ENCODE data around the gene CPVL.

CPVL gene

GRCh38 chr7:29179115-29179514 lies 32.8 kb upstream of the CPVL start:
- 0 out of 2 replicates have a peak, but pooled peaks cover 2% of the 10 kb centered on the region for H3K4me1 ChIP-seq (ENCODE audit: insufficient read depth, low read length)
- H3K4me3 ChIP-seq (ENCODE audit: low read length), result no peak overlapping the region
- no peaks in the 10 kb centered on the region for H3K27me3 ChIP-seq (ENCODE audit: insufficient read depth, low read length)
- no peaks in the 10 kb centered on the region for H3K36me3 ChIP-seq (ENCODE audit: insufficient read depth, low read length)
- no CpG with 5 or more reads among the region's 1 CpG for WGBS
- no peaks in the 10 kb centered on the region for H3K9me3 ChIP-seq (ENCODE audit: insufficient read depth, low read depth, low read length)
- H3K27ac ChIP-seq (ENCODE audit: low read depth, low read length), result no peak overlapping the region
- no peak overlapping the region for H3K9ac ChIP-seq (ENCODE audit: low read depth, low read length)

- Histone ChIP-seq H3K36me3 (ENCODE audit: insufficient read depth, low read length) (no peaks in the 10 kb centered on the region), H3K9me3 (ENCODE audit: insufficient read depth, low read depth, low read length) (no peaks in the 10 kb centered on the region), H3K9ac (ENCODE audit: low read depth, low read length) (no peak overlapping the region), H3K27ac (ENCODE audit: low read depth, low read length) (no peak overlapping the region), H3K4me1 (ENCODE audit: insufficient read depth, low read length) (0 out of 2 replicates have a peak, but pooled peaks cover 2% of the 10 kb centered on the region), H3K27me3 (ENCODE audit: insufficient read depth, low read length) (no peaks in the 10 kb centered on the region), H3K4me3 (ENCODE audit: low read length) (no peak overlapping the region)
- WGBS, result 91% methylated on average over 9 of the region's 9 CpGs
Measured at GRCh38 chr7:29177963-29178600, 31.7 kb upstream of the CPVL start.

GRCh38 chr7:29173458-29173857 lies 27.1 kb upstream of the CPVL start:
- Histone ChIP-seq H3K9ac (ENCODE audit: low read depth, low read length) (no peak overlapping the region), H3K4me1 (ENCODE audit: insufficient read depth, low read length) (no peaks in the 10 kb centered on the region), H3K27me3 (ENCODE audit: insufficient read depth, low read length) (no peaks in the 10 kb centered on the region), H3K27ac (ENCODE audit: low read depth, low read length) (no peak overlapping the region), H3K9me3 (ENCODE audit: insufficient read depth, low read depth, low read length) (no peaks in the 10 kb centered on the region), H3K36me3 (ENCODE audit: insufficient read depth, low read length) (no peaks in the 10 kb centered on the region), H3K4me3 (ENCODE audit: low read length) (no peak overlapping the region)
- 94% methylated on average over 2 of the region's 3 CpGs for WGBS

- 94% methylated on average over 7 of the region's 7 CpGs for WGBS
- Histone ChIP-seq H3K4me1 (ENCODE audit: insufficient read depth, low read length) (no peaks in the 10 kb centered on the region), H3K9me3 (ENCODE audit: insufficient read depth, low read depth, low read length) (no peaks in the 10 kb centered on the region), H3K9ac (ENCODE audit: low read depth, low read length) (no peak overlapping the region), H3K4me3 (ENCODE audit: low read length) (no peak overlapping the region), H3K27ac (ENCODE audit: low read depth, low read length) (no peak overlapping the region), H3K36me3 (ENCODE audit: insufficient read depth, low read length) (no peaks in the 10 kb centered on the region), H3K27me3 (ENCODE audit: insufficient read depth, low read length) (no peaks in the 10 kb centered on the region)
Measured at GRCh38 chr7:29170781-29171180, 24.4 kb upstream of the CPVL start.

- Histone ChIP-seq H3K27ac (ENCODE audit: low read depth, low read length) (no peak overlapping the region), H3K36me3 (ENCODE audit: insufficient read depth, low read length) (no peaks in the 10 kb centered on the region), H3K27me3 (ENCODE audit: insufficient read depth, low read length) (no peaks in the 10 kb centered on the region), H3K9me3 (ENCODE audit: insufficient read depth, low read depth, low read length) (no peaks in the 10 kb centered on the region), H3K9ac (ENCODE audit: low read depth, low read length) (no peak overlapping the region), H3K4me1 (ENCODE audit: insufficient read depth, low read length) (no peaks in the 10 kb centered on the region), H3K4me3 (ENCODE audit: low read length) (no peak overlapping the region)
- WGBS, result 0% methylated on average over 1 of the region's 1 CpG
Measured at GRCh38 chr7:29167721-29168120, 21.4 kb upstream of the CPVL start.

GRCh38 chr7:29163854-29164253 lies 17.5 kb upstream of the CPVL start:
- Histone ChIP-seq H3K4me1 (ENCODE audit: insufficient read depth, low read length) (no peaks in the 10 kb centered on the region), H3K36me3 (ENCODE audit: insufficient read depth, low read length) (no peaks in the 10 kb centered on the region), H3K9ac (ENCODE audit: low read depth, low read length) (no peak overlapping the region), H3K27ac (ENCODE audit: low read depth, low read length) (no peak overlapping the region), H3K4me3 (ENCODE audit: low read length) (no peak overlapping the region), H3K9me3 (ENCODE audit: insufficient read depth, low read depth, low read length) (no peaks in the 10 kb centered on the region), H3K27me3 (ENCODE audit: insufficient read depth, low read length) (no peaks in the 10 kb centered on the region)
- 89% methylated on average over 3 of the region's 3 CpGs for WGBS

- Histone ChIP-seq H3K36me3 (ENCODE audit: insufficient read depth, low read length) (no peaks in the 10 kb centered on the region), H3K27ac (ENCODE audit: low read depth, low read length) (no peak overlapping the region)
Measured at GRCh38 chr7:29162577-29162976, 16.2 kb upstream of the CPVL start.

GRCh38 chr7:29161231-29161630 lies 14.9 kb upstream of the CPVL start:
- no peaks in the 10 kb centered on the region for H3K36me3 ChIP-seq (ENCODE audit: insufficient read depth, low read length)
- H3K27me3 ChIP-seq (ENCODE audit: insufficient read depth, low read length), result no peaks in the 10 kb centered on the region
- H3K27ac ChIP-seq (ENCODE audit: low read depth, low read length), result no peak overlapping the region
- no peak overlapping the region for H3K4me3 ChIP-seq (ENCODE audit: low read length)
- peaks cover 12% of the 10 kb centered on the region; the same call in 1 of the 2 replicates for H3K4me1 ChIP-seq (ENCODE audit: insufficient read depth, low read length)
- H3K9me3 ChIP-seq (ENCODE audit: insufficient read depth, low read depth, low read length), result no peaks in the 10 kb centered on the region
- no peak overlapping the region for H3K9ac ChIP-seq (ENCODE audit: low read depth, low read length)
- 90% methylated on average over 3 of the region's 4 CpGs for WGBS

More at GRCh38 chr7:29162577-29162976, 16.2 kb upstream of the CPVL start:
- 97% methylated on average over 3 of the region's 6 CpGs for WGBS
- Histone ChIP-seq H3K9ac (ENCODE audit: low read depth, low read length) (no peak overlapping the region), H3K4me1 (ENCODE audit: insufficient read depth, low read length) (no peaks in the 10 kb centered on the region), H3K27me3 (ENCODE audit: insufficient read depth, low read length) (no peaks in the 10 kb centered on the region), H3K4me3 (ENCODE audit: low read length) (no peak overlapping the region), H3K9me3 (ENCODE audit: insufficient read depth, low read depth, low read length) (no peaks in the 10 kb centered on the region)

GRCh38 chr7:29160080-29160479 lies 13.7 kb upstream of the CPVL start:
- WGBS, result 47% methylated on average over 2 of the region's 2 CpGs
- Histone ChIP-seq H3K27me3 (ENCODE audit: insufficient read depth, low read length) (no peaks in the 10 kb centered on the region), H3K9ac (ENCODE audit: low read depth, low read length) (no peak overlapping the region), H3K4me3 (ENCODE audit: low read length) (no peak overlapping the region), H3K36me3 (ENCODE audit: insufficient read depth, low read length) (no peaks in the 10 kb centered on the region), H3K27ac (ENCODE audit: low read depth, low read length) (no peak overlapping the region), H3K4me1 (ENCODE audit: insufficient read depth, low read length) (peaks cover 12% of the 10 kb centered on the region; the same call in 1 of the 2 replicates), H3K9me3 (ENCODE audit: insufficient read depth, low read depth, low read length) (no peaks in the 10 kb centered on the region)

- H3K27ac ChIP-seq (ENCODE audit: low read depth, low read length), result no peak overlapping the region
- 91% methylated on average over 3 of the region's 3 CpGs for WGBS
- H3K9me3 ChIP-seq (ENCODE audit: insufficient read depth, low read depth, low read length), result no peaks in the 10 kb centered on the region
- no peak overlapping the region for H3K9ac ChIP-seq (ENCODE audit: low read depth, low read length)
- peaks cover 12% of the 10 kb centered on the region; the same call in 1 of the 2 replicates for H3K4me1 ChIP-seq (ENCODE audit: insufficient read depth, low read length)
- H3K27me3 ChIP-seq (ENCODE audit: insufficient read depth, low read length), result no peaks in the 10 kb centered on the region
- H3K4me3 ChIP-seq (ENCODE audit: low read length), result no peak overlapping the region
- no peaks in the 10 kb centered on the region for H3K36me3 ChIP-seq (ENCODE audit: insufficient read depth, low read length)
Measured at GRCh38 chr7:29158795-29159423, 12.6 kb upstream of the CPVL start.

GRCh38 chr7:29156907-29157452 lies 10.6 kb upstream of the CPVL start:
- no peak overlapping the region for H3K9ac ChIP-seq (ENCODE audit: low read depth, low read length)
- no peak overlapping the region for H3K27ac ChIP-seq (ENCODE audit: low read depth, low read length)
- no peaks in the 10 kb centered on the region for H3K27me3 ChIP-seq (ENCODE audit: insufficient read depth, low read length)
- WGBS, result 58% methylated on average over 4 of the region's 5 CpGs
- peaks cover 12% of the 10 kb centered on the region; the same call in 1 of the 2 replicates for H3K4me1 ChIP-seq (ENCODE audit: insufficient read depth, low read length)
- H3K9me3 ChIP-seq (ENCODE audit: insufficient read depth, low read depth, low read length), result no peaks in the 10 kb centered on the region
- H3K36me3 ChIP-seq (ENCODE audit: insufficient read depth, low read length), result no peaks in the 10 kb centered on the region
- H3K4me3 ChIP-seq (ENCODE audit: low read length), result no peak overlapping the region

Data from HUES64 (cell line).